Measurements from ENCODE around the gene PECR. TPM values are rescaled to one million over a fixed set of nuclear protein-coding genes. Genes with fewer than 3 reads are reported as not detected.

The PECR gene
- total RNA-seq, 2 experiments from 2014 or later, result 2.3 to 5.3 TPM

DNA sequence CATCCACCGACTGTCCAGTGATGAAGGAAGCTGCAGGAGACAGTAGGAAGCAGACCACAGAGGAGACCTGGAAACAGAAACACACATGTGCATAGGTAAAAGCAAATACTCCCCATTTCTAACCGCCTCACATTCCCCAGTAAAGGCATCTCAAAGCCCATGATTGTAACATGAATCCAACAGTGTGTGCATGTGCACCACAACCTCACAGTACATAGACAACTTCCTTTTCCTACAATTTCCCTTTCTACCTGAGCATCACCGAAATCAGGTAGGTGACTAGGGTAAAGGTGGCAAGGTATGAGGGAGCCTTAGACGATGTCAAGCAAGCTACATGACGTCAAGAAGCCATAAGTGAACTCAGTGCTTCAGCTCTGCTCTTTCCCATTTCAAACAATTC is 37.7 kb downstream of the PECR start:
- H3K27ac ChIP-seq (ENCODE audit: low read depth, low read length, poor library complexity, severe bottlenecking), result no peak overlapping the region
- no peaks in the 10 kb centered on the region for H3K9me3 ChIP-seq (ENCODE audit: low read length)
- no peaks in the 10 kb centered on the region for H3K36me3 ChIP-seq (ENCODE audit: insufficient read depth, low read length)
- H4K20me1 ChIP-seq (ENCODE audit: insufficient read depth, low read length), result no peaks in the 10 kb centered on the region
- H3K79me2 ChIP-seq (ENCODE audit: insufficient read depth, low read depth, low read length), result no peaks in the 10 kb centered on the region
- ChIA-PET CTCF (ENCODE audit: unreplicated experiment) (no interaction called here), POLR2A (interaction anchor here (1.3 kb wide), 1 partner anchor 15 kb away, joined by 4 read pairs; no protein-coding TSS in a partner anchor)
- BruUV-seq (replicated peaks), result no TSS peak
- no peak overlapping the region for H3K4me3 ChIP-seq (ENCODE audit: low read depth, low read length, poor library complexity, severe bottlenecking)
- no peak for TF ChIP-seq EZH2phosphoT487 (IDR thresholded peaks at IDR 0.05; ENCODE audit: borderline replicate concordance, low read depth, low read length)
- no peak for TF ChIP-seq CTCF (conservative IDR thresholded peaks at IDR 0.05; ENCODE audit: low read length)
- no peak overlapping the region for H3K4me2 ChIP-seq (ENCODE audit: low read length)
- no peaks in the 10 kb centered on the region for H3K9me2 ChIP-seq (ENCODE audit: insufficient read depth, low read length)
- H3K4me1 ChIP-seq (ENCODE audit: insufficient read depth, low read length, poor library complexity, severe bottlenecking), result no peaks in the 10 kb centered on the region
- H2AFZ ChIP-seq (ENCODE audit: low read length), result no peak overlapping the region
- DNase-seq (ENCODE audit: low spot score), result no peak
- intact Hi-C loops (cut with micrococcal nuclease; ENCODE audit: unreplicated experiment), result no loop called here

DNA sequence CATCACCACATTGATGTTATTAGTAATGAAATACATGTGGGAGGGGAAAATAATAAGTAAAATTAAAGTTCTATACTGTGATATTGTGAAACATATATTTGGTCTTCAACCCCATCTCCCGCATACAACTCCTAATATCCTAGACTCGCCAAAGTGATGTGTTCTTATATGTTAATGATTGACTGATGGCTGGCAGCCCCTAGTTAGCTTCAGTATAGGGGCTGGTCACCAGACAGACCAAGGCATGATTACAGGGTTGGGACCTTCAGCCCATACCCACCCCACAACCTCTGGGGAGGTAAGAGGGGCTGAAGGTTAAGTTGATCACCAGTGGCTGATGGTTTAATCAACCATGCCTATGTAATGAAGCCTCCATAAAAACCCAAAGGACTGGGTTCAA is 40.2 kb downstream of the PECR start:
- BruUV-seq (replicated peaks), result no TSS peak
- no peak for TF ChIP-seq EZH2phosphoT487 (IDR thresholded peaks at IDR 0.05; ENCODE audit: borderline replicate concordance, low read depth, low read length)
- no peak for TF ChIP-seq CTCF (conservative IDR thresholded peaks at IDR 0.05; ENCODE audit: low read length)
- Histone ChIP-seq H2AFZ (ENCODE audit: low read length) (no peak overlapping the region), H3K4me3 (ENCODE audit: low read depth, low read length, poor library complexity, severe bottlenecking) (no peak overlapping the region), H3K9me3 (ENCODE audit: low read length) (no peaks in the 10 kb centered on the region), H3K27ac (ENCODE audit: low read depth, low read length, poor library complexity, severe bottlenecking) (no peak overlapping the region), H3K36me3 (ENCODE audit: insufficient read depth, low read length) (no peaks in the 10 kb centered on the region), H3K9me2 (ENCODE audit: insufficient read depth, low read length) (no peaks in the 10 kb centered on the region), H3K4me2 (ENCODE audit: low read length) (no peak overlapping the region), H3K4me1 (ENCODE audit: insufficient read depth, low read length, poor library complexity, severe bottlenecking) (no peaks in the 10 kb centered on the region), H3K79me2 (ENCODE audit: insufficient read depth, low read depth, low read length) (no peaks in the 10 kb centered on the region), H4K20me1 (ENCODE audit: insufficient read depth, low read length) (no peaks in the 10 kb centered on the region)
- ChIA-PET CTCF (ENCODE audit: unreplicated experiment) (no interaction called here), POLR2A (no interaction called here)
- intact Hi-C loops (cut with micrococcal nuclease; ENCODE audit: unreplicated experiment), result no loop called here
- DNase-seq (ENCODE audit: low spot score), result no peak

DNA sequence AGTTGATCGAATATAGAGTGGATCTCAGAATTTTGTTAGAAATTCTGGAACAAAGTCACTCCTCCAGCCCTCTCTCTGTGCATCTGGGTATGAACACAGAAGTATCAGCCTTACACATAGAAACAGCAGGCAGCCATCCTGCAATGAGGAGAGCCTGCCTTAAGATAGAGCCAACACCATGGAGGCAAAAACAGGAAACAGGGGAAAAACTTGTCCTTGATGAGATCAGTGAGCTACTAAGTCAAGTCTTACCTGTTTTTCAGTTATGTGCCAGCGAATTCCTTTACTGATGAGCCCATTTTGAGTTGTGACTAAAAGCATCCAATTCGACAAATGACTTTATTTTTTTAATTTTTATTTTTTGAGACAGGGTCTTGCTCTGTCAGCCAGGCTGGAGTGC is 41.7 kb downstream of the PECR start:
- DNase-seq (ENCODE audit: low spot score), result no peak
- intact Hi-C loops (cut with micrococcal nuclease; ENCODE audit: unreplicated experiment), result no loop called here
- CTCF ChIA-PET (ENCODE audit: unreplicated experiment), result no interaction called here
- no TSS peak for BruUV-seq (replicated peaks)
- no peak for TF ChIP-seq EZH2phosphoT487 (IDR thresholded peaks at IDR 0.05; ENCODE audit: borderline replicate concordance, low read depth, low read length)
- no peak overlapping the region for H2AFZ ChIP-seq (ENCODE audit: low read length)
- POLR2A ChIA-PET, result no interaction called here
- no peaks in the 10 kb centered on the region for H3K9me3 ChIP-seq (ENCODE audit: low read length)
- no peaks in the 10 kb centered on the region for H3K36me3 ChIP-seq (ENCODE audit: insufficient read depth, low read length)
- no peaks in the 10 kb centered on the region for H4K20me1 ChIP-seq (ENCODE audit: insufficient read depth, low read length)
- H3K4me3 ChIP-seq (ENCODE audit: low read depth, low read length, poor library complexity, severe bottlenecking), result no peak overlapping the region
- H3K9me2 ChIP-seq (ENCODE audit: insufficient read depth, low read length), result no peaks in the 10 kb centered on the region
- no peaks in the 10 kb centered on the region for H3K79me2 ChIP-seq (ENCODE audit: insufficient read depth, low read depth, low read length)
- H3K4me2 ChIP-seq (ENCODE audit: low read length), result no peak overlapping the region
- no peak overlapping the region for H3K27ac ChIP-seq (ENCODE audit: low read depth, low read length, poor library complexity, severe bottlenecking)
- no peaks in the 10 kb centered on the region for H3K4me1 ChIP-seq (ENCODE audit: insufficient read depth, low read length, poor library complexity, severe bottlenecking)
